DOHH2 (cell line): ENCODE measurements around the gene C17orf114.

Experiments
- CTCF ChIP-seq: fragments of 200-600 bp; sonication (generic); IDR thresholded peaks from one replicate; pipeline ENCODE4 v1.5.1; 2014; ENCODE audit warnings: antibody characterized with exemption, mild to moderate bottlenecking, low read depth, low read length; ENCODE audit not compliant: poor library complexity, severe bottlenecking
- EZH2phosphoT487 ChIP-seq: fragments of 200-600 bp; sonication (generic); IDR thresholded peaks from 2 replicates; pipeline ENCODE4 v1.6.1; 2017; ENCODE audit warnings: borderline replicate concordance, mild to moderate bottlenecking, antibody characterized with exemption, low read length, moderate library complexity, mixed read lengths

GRCh38 chr17:4839221-4839620 is 37.1 kb upstream of the C17orf114 start:
- TF ChIP-seq CTCF, result no peak
- no peak for TF ChIP-seq EZH2phosphoT487
